Measurements from ENCODE around the gene ZMIZ1.
A peak's percentile ranks its signal among the peaks of the same experiment; 100 is the strongest.

ZMIZ1 gene

GRCh38 chr10:79148452-79149344 is 79.9 kb downstream of the ZMIZ1 start:
- FAIRE-seq (no peak), DNase-seq (ENCODE audit: insufficient read length, low spot score) (no peak)

GRCh38 chr10:79149345-79149661 is 80.5 kb downstream of the ZMIZ1 start:
- FAIRE-seq (no peak), DNase-seq (ENCODE audit: insufficient read length, low spot score) (no peak)

GRCh38 chr10:79149662-79150443 is 81.1 kb downstream of the ZMIZ1 start:
- FAIRE-seq, result peak; percentile 53
- DNase-seq (ENCODE audit: insufficient read length, low spot score), result peak; percentile 82

GRCh38 chr10:79150444-79150754 is 81.6 kb downstream of the ZMIZ1 start:
- FAIRE-seq (no peak), DNase-seq (ENCODE audit: insufficient read length, low spot score) (no peak)

GRCh38 chr10:79152423-79152817 is 83.7 kb downstream of the ZMIZ1 start:
- DNase-seq (ENCODE audit: insufficient read length, low spot score) (no peak), FAIRE-seq (no peak)

GRCh38 chr10:79153745-79154144 is 85.0 kb downstream of the ZMIZ1 start:
- no peak for DNase-seq (ENCODE audit: insufficient read length, low spot score)
- no peak for FAIRE-seq

- FAIRE-seq, result no peak
- DNase-seq (ENCODE audit: insufficient read length, low spot score), result no peak
Measured at GRCh38 chr10:79155301-79156081, 86.7 kb downstream of the ZMIZ1 start.

GRCh38 chr10:79156334-79157274 is 87.8 kb downstream of the ZMIZ1 start:
- DNase-seq (ENCODE audit: insufficient read length, low spot score) (no peak), FAIRE-seq (no peak)

- no peak for FAIRE-seq
- no peak for DNase-seq (ENCODE audit: insufficient read length, low spot score)
Measured at GRCh38 chr10:79158004-79158340, 89.2 kb downstream of the ZMIZ1 start.

GRCh38 chr10:79158402-79159097 is 89.8 kb downstream of the ZMIZ1 start:
- DNase-seq (ENCODE audit: insufficient read length, low spot score), result no peak
- no peak for FAIRE-seq

GRCh38 chr10:79159141-79159651 is 90.4 kb downstream of the ZMIZ1 start:
- FAIRE-seq (no peak), DNase-seq (ENCODE audit: insufficient read length, low spot score) (no peak)

- DNase-seq (ENCODE audit: insufficient read length, low spot score) (no peak), FAIRE-seq (no peak)
Measured at GRCh38 chr10:79159785-79160184, 91.0 kb downstream of the ZMIZ1 start.

- DNase-seq (ENCODE audit: insufficient read length, low spot score) (no peak), FAIRE-seq (no peak)
Measured at GRCh38 chr10:79160191-79160590, 91.4 kb downstream of the ZMIZ1 start.

GRCh38 chr10:79161557-79161956 is 92.8 kb downstream of the ZMIZ1 start:
- no peak for FAIRE-seq
- no peak for DNase-seq (ENCODE audit: insufficient read length, low spot score)

- FAIRE-seq, result no peak
- no peak for DNase-seq (ENCODE audit: insufficient read length, low spot score)
Measured at GRCh38 chr10:79162022-79162421, 93.3 kb downstream of the ZMIZ1 start.

- DNase-seq (ENCODE audit: insufficient read length, low spot score), result no peak
Measured at GRCh38 chr10:79162861-79163665, 94.3 kb downstream of the ZMIZ1 start.

GRCh38 chr10:79163666-79163975 is 94.9 kb downstream of the ZMIZ1 start:
- no peak for DNase-seq (ENCODE audit: insufficient read length, low spot score)
- FAIRE-seq, result no peak

More at GRCh38 chr10:79162861-79163665, 94.3 kb downstream of the ZMIZ1 start:
- no peak for FAIRE-seq

GRCh38 chr10:79164075-79164474 is 95.3 kb downstream of the ZMIZ1 start:
- FAIRE-seq, result no peak
- DNase-seq (ENCODE audit: insufficient read length, low spot score), result no peak

Measured in GM19239 (cell line).